ENCODE data around the gene EFCAB5.
"Not testable (repeated sequence)": the region's sequence is repeated elsewhere in the genome, so short reads cannot be mapped to it uniquely, and the experiment has no call there.

EFCAB5 gene

GRCh38 chr17:29941334-29941733, at the start of gene EFCAB5:
Gene EFCAB5 (plus strand): TSS chr17:29941634. CDS start chr17:29941797, 163 bp downstream.
- DNase-seq, result no peak

GRCh38 chr17:29892201-29892600, 49.2 kb upstream of the EFCAB5 start:
- DNase-seq, result no peak

- not testable (repeated sequence) for DNase-seq
Observed at GRCh38 chr17:29897136-29897535, 44.3 kb upstream of the EFCAB5 start.

GRCh38 chr17:29903471-29903870, 38.0 kb upstream of the EFCAB5 start:
- no peak for DNase-seq

- DNase-seq, result no peak
Observed at GRCh38 chr17:29905086-29905878, 36.2 kb upstream of the EFCAB5 start.

GRCh38 chr17:29905879-29906167, 35.6 kb upstream of the EFCAB5 start:
- DNase-seq, result no peak

GRCh38 chr17:29906969-29907368, 34.5 kb upstream of the EFCAB5 start:
- DNase-seq, result no peak

GRCh38 chr17:29909236-29910003, 32.0 kb upstream of the EFCAB5 start:
- DNase-seq, result no peak

GRCh38 chr17:29911641-29912177, 29.7 kb upstream of the EFCAB5 start:
- no peak for DNase-seq

- no peak for DNase-seq
Observed at GRCh38 chr17:29914819-29915537, 26.5 kb upstream of the EFCAB5 start.

- no peak for DNase-seq
Observed at GRCh38 chr17:29918016-29918415, 23.4 kb upstream of the EFCAB5 start.

GRCh38 chr17:29918922-29919856, 22.2 kb upstream of the EFCAB5 start:
- DNase-seq, result no peak

GRCh38 chr17:29924786-29925185, 16.6 kb upstream of the EFCAB5 start:
- no peak for DNase-seq

- no peak for DNase-seq
Observed at GRCh38 chr17:29927546-29927945, 13.9 kb upstream of the EFCAB5 start.

GRCh38 chr17:29929006-29929532, 12.4 kb upstream of the EFCAB5 start:
- no peak for DNase-seq

- DNase-seq, result peak; percentile 90
Observed at GRCh38 chr17:29929533-29930408, 11.7 kb upstream of the EFCAB5 start, which contains the start of gene SSH2. Gene SSH2 (minus strand): TSS chr17:29930228. CDS start chr17:29930000, 228 bp downstream.

GRCh38 chr17:29930409-29931010, 10.9 kb upstream of the EFCAB5 start:
- no peak for DNase-seq

- peak; percentile 62 for DNase-seq
Observed at GRCh38 chr17:29931231-29931932, 10.1 kb upstream of the EFCAB5 start.

- no peak for DNase-seq
Observed at GRCh38 chr17:29933379-29933778, 8.1 kb upstream of the EFCAB5 start.

GRCh38 chr17:29935909-29936308, 5.5 kb upstream of the EFCAB5 start:
- DNase-seq, result not testable (repeated sequence)
